ENCODE data around the gene SLC22A1. TPM values are rescaled to one million over a fixed set of nuclear protein-coding genes. Genes with fewer than 3 reads are reported as not detected.

SLC22A1 gene
- total RNA-seq, 1 experiment from 2014 or later = 0.07 TPM

Other genes starting within 250 kb of the SLC22A1 start
- not detected in 2 replicates for gene MAS1, start 230.8 kb upstream of the SLC22A1 start, total RNA-seq (2014; rRNA removed; shearing (Covaris generic))
- 78.4 and 99.8 TPM in 2 replicates for gene IGF2R, start 152.7 kb upstream of the SLC22A1 start, total RNA-seq (2014; rRNA removed; shearing (Covaris generic))
- 0.69 and 1.2 TPM in 2 replicates for gene SLC22A2, start 137.0 kb downstream of the SLC22A1 start, total RNA-seq (2014; rRNA removed; shearing (Covaris generic))
- gene SLC22A3, start 226.6 kb downstream of the SLC22A1 start, total RNA-seq (2014; rRNA removed; shearing (Covaris generic)) = 0.10 TPM in 1 of 2 replicates, not detected in the other

Data from A172 (cell line).